SH-SY5Y (cell line): Measurements from ENCODE around the gene GARNL3.

Experiments
- GATA2 ChIP-seq: IDR thresholded peaks from 2 replicates; pipeline ENCODE4 v1.6.1; 2011; ENCODE audit warnings: mild to moderate bottlenecking, low read depth, low read length
- GATA3 ChIP-seq: IDR thresholded peaks from 2 replicates; pipeline ENCODE4 v1.6.1; 2011; ENCODE audit warnings: low read depth, mild to moderate bottlenecking, low read length, moderate library complexity

Gene GARNL3

GRCh38 chr9:127264462-127265219 is at the start of gene GARNL3:
Gene GARNL3 (plus strand): TSS chr9:127264774. CDS start chr9:127264878, 104 bp downstream.
- TF ChIP-seq GATA2 (no peak), GATA3 (no peak)

- TF ChIP-seq GATA2 (no peak), GATA3 (no peak)
Measured at GRCh38 chr9:127215268-127216209, 49.0 kb upstream of the GARNL3 start.

- TF ChIP-seq GATA3 = no peak
- TF ChIP-seq GATA2 = no peak
Measured at GRCh38 chr9:127216210-127216887, 48.2 kb upstream of the GARNL3 start.

GRCh38 chr9:127216888-127217217 is 47.7 kb upstream of the GARNL3 start:
- TF ChIP-seq GATA3 (no peak), GATA2 (no peak)

- TF ChIP-seq GATA2 (no peak), GATA3 (no peak)
Measured at GRCh38 chr9:127218818-127219217, 45.8 kb upstream of the GARNL3 start.

- TF ChIP-seq GATA3 (no peak), GATA2 (no peak)
Measured at GRCh38 chr9:127219520-127219919, 45.1 kb upstream of the GARNL3 start.

- TF ChIP-seq GATA3 (no peak), GATA2 (no peak)
Measured at GRCh38 chr9:127221695-127222094, 42.9 kb upstream of the GARNL3 start.

GRCh38 chr9:127222388-127223095 is 42.0 kb upstream of the GARNL3 start:
- TF ChIP-seq GATA3 (no peak), GATA2 (no peak)

- TF ChIP-seq GATA2 (no peak), GATA3 (no peak)
Measured at GRCh38 chr9:127223266-127223665, 41.3 kb upstream of the GARNL3 start.

- TF ChIP-seq GATA3 (no peak), GATA2 (no peak)
Measured at GRCh38 chr9:127223810-127224177, 40.8 kb upstream of the GARNL3 start.

GRCh38 chr9:127224178-127224882 is 40.2 kb upstream of the GARNL3 start:
- TF ChIP-seq GATA2 (no peak), GATA3 (no peak)

- TF ChIP-seq GATA3 = no peak
- no peak for TF ChIP-seq GATA2
Measured at GRCh38 chr9:127224883-127225739, 39.5 kb upstream of the GARNL3 start.
